GM23338 (cell line): Measurements from ENCODE around the gene AKR1B1. TPM values are rescaled to one million over a fixed set of nuclear protein-coding genes. Genes with fewer than 3 reads are reported as not detected.

Experiments used
- ATAC-seq: fragments of 200-7000 bp; cut with Tn5 transposase; 3 replicates; pipeline ENCODE4 v1.9.1; 2020
- DNase-seq: peaks from one replicate; pipeline ENCODE4 v3.0.0-alpha.2; 2015; ENCODE audit warnings: low spot score
- H2AFZ ChIP-seq: fragments of 200-600 bp; sonication (generic); 2 replicates; pipeline ENCODE4 v1.8.0; 2016; ENCODE audit warnings: antibody characterized with exemption, mild to moderate bottlenecking, moderate library complexity
- H3F3A ChIP-seq: fragments of 200-600 bp; sonication (generic); replicated peaks from 2 replicates; pipeline ENCODE4 v1.8.0; 2017; ENCODE audit warnings: antibody characterized with exemption, mixed run types, low read depth
- H3K27ac ChIP-seq: fragments of 200-600 bp; sonication (generic); 2 replicates; pipeline ENCODE4 v1.6.1; 2016; ENCODE audit warnings: low read depth
- H3K27me3 ChIP-seq: fragments of 200-600 bp; sonication (generic); 2 replicates; pipeline ENCODE4 v1.8.0; 2016; ENCODE audit warnings: mild to moderate bottlenecking, mixed run types, moderate library complexity; ENCODE audit not compliant: insufficient read depth
- H3K36me3 ChIP-seq: fragments of 200-600 bp; sonication (generic); 2 replicates; pipeline ENCODE4 v1.8.0; 2016; ENCODE audit warnings: mild to moderate bottlenecking; ENCODE audit not compliant: insufficient read depth
- H3K4me1 ChIP-seq: fragments of 200-600 bp; sonication (generic); 2 replicates; pipeline ENCODE4 v1.8.0; 2016; ENCODE audit warnings: mild to moderate bottlenecking, moderate library complexity; ENCODE audit not compliant: insufficient read depth
- H3K4me2 ChIP-seq: fragments of 200-600 bp; sonication (generic); 2 replicates; pipeline ENCODE4 v1.7.1; 2017; ENCODE audit warnings: mixed run types
- H3K4me3 ChIP-seq: fragments of 200-600 bp; sonication (generic); 2 replicates; pipeline ENCODE4 v1.6.1; 2016; ENCODE audit warnings: mixed run types
- H3K79me2 ChIP-seq: fragments of 200-600 bp; sonication (generic); replicated peaks from 2 replicates; pipeline ENCODE4 v1.8.0; 2017; ENCODE audit warnings: mild to moderate bottlenecking; ENCODE audit not compliant: insufficient read depth
- H3K9me2 ChIP-seq: fragments of 200-600 bp; sonication (generic); 2 replicates; pipeline ENCODE4 v1.8.0; 2017; ENCODE audit not compliant: insufficient read depth
- H4K20me1 ChIP-seq: fragments of 200-600 bp; sonication (generic); replicated peaks from 2 replicates; pipeline ENCODE4 v1.8.0; 2017; ENCODE audit warnings: mild to moderate bottlenecking; ENCODE audit not compliant: insufficient read depth
- H3K27ac Mint-ChIP-seq: 2 replicates; pipeline ENCODE4 v1.8.0; 2020; ENCODE audit warnings: inconsistent platforms, mild to moderate bottlenecking, moderate library complexity, mixed read lengths
- H3K27me3 Mint-ChIP-seq: 3 replicates; pipeline ENCODE4 v1.8.0; 2022; ENCODE audit warnings: low read depth, mild to moderate bottlenecking, moderate library complexity, mixed read lengths, inconsistent platforms; ENCODE audit not compliant: insufficient read depth, poor library complexity
- H3K36me3 Mint-ChIP-seq: 3 replicates; pipeline ENCODE4 v1.8.0; 2021; ENCODE audit warnings: low read depth, mild to moderate bottlenecking, inconsistent platforms, moderate library complexity, mixed read lengths
- H3K4me1 Mint-ChIP-seq: 3 replicates; pipeline ENCODE4 v1.8.0; 2020; ENCODE audit warnings: mild to moderate bottlenecking, inconsistent platforms, mixed read lengths
- H3K4me3 Mint-ChIP-seq: 3 replicates; pipeline ENCODE4 v1.8.0; 2021; ENCODE audit warnings: moderate library complexity, mild to moderate bottlenecking, inconsistent platforms, mixed read lengths
- H3K9me3 Mint-ChIP-seq: 3 replicates; pipeline ENCODE4 v1.8.0; 2020; ENCODE audit warnings: moderate library complexity, mild to moderate bottlenecking, inconsistent platforms, mixed read lengths
- CREB1 ChIP-seq: fragments of 250-450 bp; sonication (Bioruptor Pico); IDR thresholded peaks from 2 replicates; pipeline ENCODE4 v1.5.0; 2020; ENCODE audit warnings: low read depth, mild to moderate bottlenecking, moderate library complexity
- CTCF ChIP-seq, 2 experiments: fragments of 200-600 bp in 1 of 2; sonication (generic) in 1 of 2; conservative IDR thresholded peaks; 2 replicates each; pipeline versions ENCODE4 v1.5.1 to v1.6.1; 2016 to 2017; ENCODE audit warnings: antibody characterized with exemption in 2 of 2, low read depth in 2 of 2, mild to moderate bottlenecking in 2 of 2, moderate library complexity in 1 of 2
- ETS1 ChIP-seq: IDR thresholded peaks from 2 replicates; pipeline ENCODE4 v1.6.1; 2016; ENCODE audit warnings: antibody characterized with exemption
- EZH2 ChIP-seq: fragments of 200-600 bp; sonication (generic); IDR thresholded peaks from one replicate; pipeline ENCODE4 v1.8.0; 2017; ENCODE audit warnings: antibody characterized with exemption, mild to moderate bottlenecking, low read depth; ENCODE audit not compliant: unreplicated experiment
- EZH2phosphoT487 ChIP-seq: fragments of 200-600 bp; sonication (generic); IDR thresholded peaks from one replicate; pipeline ENCODE4 v1.8.1; 2018; ENCODE audit warnings: antibody characterized with exemption; ENCODE audit not compliant: unreplicated experiment
- JUNB ChIP-seq: IDR thresholded peaks from one replicate; pipeline ENCODE4 v1.6.1; 2016; ENCODE audit warnings: antibody characterized with exemption; ENCODE audit not compliant: unreplicated experiment
- POLR2AphosphoS5 ChIP-seq: IDR thresholded peaks from 2 replicates; pipeline ENCODE4 v1.6.1; 2016; ENCODE audit warnings: antibody characterized with exemption, low read depth
- REST ChIP-seq: IDR thresholded peaks from one replicate; pipeline ENCODE4 v1.6.1; 2018; ENCODE audit warnings: antibody characterized with exemption; ENCODE audit not compliant: unreplicated experiment
- ZNF114 ChIP-seq: fragments of 250-450 bp; sonication (Bioruptor Pico); IDR thresholded peaks from 2 replicates; pipeline ENCODE4 v1.5.0; 2020; ENCODE audit warnings: mild to moderate bottlenecking, moderate library complexity
- ZNF331 ChIP-seq: fragments of 250-450 bp; sonication (Bioruptor Pico); IDR thresholded peaks from 2 replicates; pipeline ENCODE4 v1.5.0; 2020; ENCODE audit warnings: low read depth, mild to moderate bottlenecking, moderate library complexity
- ZNF462 ChIP-seq: fragments of 250-450 bp; sonication (Bioruptor Pico); IDR thresholded peaks from 2 replicates; pipeline ENCODE4 v1.5.0; 2020; ENCODE audit warnings: mild to moderate bottlenecking, moderate library complexity
- polyA plus RNA-seq: library from polyadenylated mRNA; unstranded; fragments of >200 nt; fragmentation: Nextera tagmentation; extraction: Ambion mirVana; gene quantifications from 2 replicates; pipeline ENCODE4 v1.2.1, GENCODE V29; 2016
- total RNA-seq: library from RNA; depleted of rRNA; stranded (reverse); fragments of >200 nt; shearing (Covaris generic); gene quantifications from 2 replicates; pipeline ENCODE4 v1.2.3, GENCODE V29; 2014

Gene AKR1B1
- total and polyA plus RNA-seq, 2 experiments from 2014 or later = 132 to 154 TPM

GRCh38 chr7:134477954-134478353 is 19.1 kb upstream of the AKR1B1 start:
- no peaks in the 10 kb centered on the region for H3K9me2 ChIP-seq
- H2AFZ ChIP-seq = no peak overlapping the region
- no peaks in the 10 kb centered on the region for H3K27me3 ChIP-seq
- DNase-seq (no peak), ATAC-seq (no peak)
- no peaks in the 10 kb centered on the region for H3K36me3 ChIP-seq
- Mint-ChIP-seq H3K36me3 (no peaks in the 10 kb centered on the region), H3K27me3 (no peaks in the 10 kb centered on the region), H3K4me3 (no peak overlapping the region), H3K27ac (no peak overlapping the region), H3K4me1 (peaks cover 16% of the 10 kb centered on the region), H3K9me3 (no peaks in the 10 kb centered on the region)
- H3K4me3 ChIP-seq = no peak overlapping the region
- H3K27ac ChIP-seq = no peak overlapping the region
- no peaks in the 10 kb centered on the region for H3F3A ChIP-seq
- H3K79me2 ChIP-seq = no peaks in the 10 kb centered on the region
- no peak overlapping the region for H3K4me2 ChIP-seq
- no peaks in the 10 kb centered on the region for H3K4me1 ChIP-seq
- H4K20me1 ChIP-seq = no peaks in the 10 kb centered on the region
- TF ChIP-seq ZNF331 (CRISPR knock-in tag) = no peak
- no peak for TF ChIP-seq ZNF114 (CRISPR knock-in tag)
- TF ChIP-seq ETS1 = no peak
- no peak for TF ChIP-seq EZH2phosphoT487
- TF ChIP-seq CREB1 (CRISPR knock-in tag) = no peak
- no peak for TF ChIP-seq ZNF462
- no peak for TF ChIP-seq POLR2AphosphoS5
- TF ChIP-seq CTCF (conservative IDR thresholded peaks at IDR 0.05; ENCODE audit: low read depth in 2 of 2) = no peak
- no peak for TF ChIP-seq EZH2
- TF ChIP-seq JUNB = no peak
- no peak for TF ChIP-seq REST
